RKO (cell line): ENCODE data around the gene IRF2BP2.

Experiments
- DNase-seq: peaks from one replicate; pipeline ENCODE4 v3.0.0-alpha.2; 2016; ENCODE audit warnings: low spot score

IRF2BP2 gene

DNA sequence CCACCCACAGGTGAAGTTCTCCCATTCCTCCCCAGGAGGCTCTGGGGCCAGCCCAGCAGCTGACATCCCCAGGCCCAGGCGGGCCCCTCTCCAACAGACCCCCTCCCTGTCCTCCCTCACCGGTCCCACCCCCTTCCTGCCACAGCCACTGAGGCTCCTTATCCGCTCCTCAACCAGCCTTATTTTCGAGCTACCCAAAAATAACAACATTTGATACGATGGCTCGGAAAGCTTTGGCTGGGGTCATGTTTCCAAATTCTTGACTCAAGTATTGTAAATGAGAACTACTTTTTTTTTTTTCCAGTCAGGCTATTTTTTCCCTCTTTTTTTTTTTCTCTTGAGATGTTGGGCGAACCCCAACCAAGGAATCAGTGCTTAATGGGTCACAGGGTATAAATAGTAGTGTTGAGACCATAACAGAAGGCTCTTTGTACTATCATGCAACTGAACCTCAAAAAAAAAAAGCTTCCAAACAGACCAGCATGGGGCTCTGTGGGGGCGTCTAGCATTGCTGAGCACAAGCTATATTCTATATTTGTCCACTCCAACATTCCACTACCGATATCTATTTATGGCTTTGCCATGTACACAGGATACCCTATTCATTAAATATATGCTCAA lies 27.2 kb downstream of the IRF2BP2 start:
- no peak for DNase-seq

- no peak for DNase-seq
Observed at GRCh38 chr1:234582186-234582585, 27.8 kb downstream of the IRF2BP2 start.

DNA sequence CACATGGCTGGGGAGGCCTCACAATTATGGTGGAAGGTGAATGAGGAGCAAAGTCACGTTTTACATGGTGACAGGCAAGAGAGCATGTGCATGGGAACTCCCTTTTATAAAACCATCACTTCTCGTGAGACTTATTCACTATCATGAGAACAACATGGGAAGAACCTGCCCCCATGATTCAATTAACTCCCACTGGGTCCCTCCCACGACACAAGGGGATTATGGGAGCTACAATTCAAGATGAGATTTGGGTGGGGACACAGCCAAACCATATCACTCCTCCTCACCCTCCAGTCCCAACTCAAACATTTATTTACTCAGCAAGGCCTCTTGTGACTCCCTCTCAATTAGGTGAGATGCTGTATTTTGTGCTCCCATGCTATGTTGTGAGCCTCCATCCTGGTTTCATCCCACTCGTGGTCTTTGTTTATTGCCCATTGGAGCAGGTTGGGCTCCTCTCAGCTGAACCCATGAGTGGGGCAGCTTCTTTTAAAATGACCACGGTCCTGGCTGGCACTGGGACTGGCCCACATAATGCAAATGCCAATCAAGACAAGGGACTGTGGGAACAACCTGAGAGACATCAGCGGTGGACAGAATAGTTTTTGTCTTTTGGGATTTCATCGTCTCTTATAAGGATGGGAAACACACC lies 28.8 kb downstream of the IRF2BP2 start:
- DNase-seq: no peak

- DNase-seq: peak; percentile 57
Observed at GRCh38 chr1:234579967-234580366, 30.0 kb downstream of the IRF2BP2 start.

DNA sequence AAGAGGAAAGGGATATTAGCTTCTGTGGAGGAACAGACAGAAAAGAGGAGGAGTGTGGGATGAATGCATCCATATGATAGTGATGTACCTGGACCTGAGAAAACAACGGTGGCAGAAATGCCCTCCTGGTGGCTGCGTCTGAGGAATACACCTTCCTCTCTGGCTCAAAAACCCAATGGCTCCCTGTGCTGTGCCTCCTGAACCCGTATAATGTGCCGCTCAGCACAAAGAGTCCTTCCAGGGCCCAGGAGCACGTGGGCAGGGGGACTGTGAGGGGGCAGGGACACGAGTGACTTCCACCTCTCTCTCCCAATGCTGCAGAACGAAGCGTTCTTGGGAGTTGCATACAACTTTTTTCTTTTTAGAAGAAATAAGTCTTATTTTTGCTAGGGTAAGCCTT lies 31.2 kb downstream of the IRF2BP2 start:
- DNase-seq: no peak

DNA sequence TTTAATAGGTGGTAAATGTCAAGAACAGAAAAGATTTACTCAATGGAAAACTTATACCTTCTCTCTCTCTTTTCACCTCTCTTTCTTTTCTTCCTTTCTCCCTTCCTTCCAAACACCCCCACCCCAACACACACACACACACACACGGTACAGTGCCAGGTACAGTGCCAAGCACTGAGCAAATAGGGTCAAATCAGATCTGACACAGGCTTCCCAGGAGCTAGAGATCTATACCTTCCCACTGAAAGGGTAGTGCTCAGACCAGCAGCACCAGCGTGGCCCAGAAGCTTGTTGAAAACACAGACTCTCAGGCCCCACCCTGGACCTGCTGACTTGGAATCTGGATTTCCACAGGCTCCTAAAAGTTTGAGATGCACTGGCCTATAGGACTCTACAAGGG lies 31.9 kb downstream of the IRF2BP2 start:
- DNase-seq: no peak

- no peak for DNase-seq
Observed at GRCh38 chr1:234573711-234574299, 36.2 kb downstream of the IRF2BP2 start.

- DNase-seq: no peak
Observed at GRCh38 chr1:234572966-234573365, 37.0 kb downstream of the IRF2BP2 start.

GRCh38 chr1:234571702-234572101 lies 38.3 kb downstream of the IRF2BP2 start:
- no peak for DNase-seq

- DNase-seq: no peak
Observed at GRCh38 chr1:234570329-234571120, 39.5 kb downstream of the IRF2BP2 start.

DNA sequence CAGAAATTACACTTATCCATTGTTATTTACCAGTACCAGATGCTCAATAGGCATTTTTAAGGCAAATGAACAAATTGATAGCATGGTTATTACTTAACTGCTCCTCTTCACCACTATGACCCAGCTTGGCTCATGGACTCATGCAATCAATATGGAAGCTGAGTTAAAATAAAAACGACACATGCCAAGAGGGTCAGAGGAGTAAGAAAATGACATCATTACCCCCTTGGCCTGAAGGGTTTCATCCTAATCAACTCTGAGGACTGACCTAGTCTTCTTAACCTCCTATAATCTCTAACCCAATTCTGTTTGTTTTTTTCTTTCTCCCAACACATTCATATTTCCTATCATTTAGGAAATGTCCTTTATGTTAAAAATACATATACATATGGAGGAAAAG lies 41.6 kb downstream of the IRF2BP2 start:
- DNase-seq: no peak

DNA sequence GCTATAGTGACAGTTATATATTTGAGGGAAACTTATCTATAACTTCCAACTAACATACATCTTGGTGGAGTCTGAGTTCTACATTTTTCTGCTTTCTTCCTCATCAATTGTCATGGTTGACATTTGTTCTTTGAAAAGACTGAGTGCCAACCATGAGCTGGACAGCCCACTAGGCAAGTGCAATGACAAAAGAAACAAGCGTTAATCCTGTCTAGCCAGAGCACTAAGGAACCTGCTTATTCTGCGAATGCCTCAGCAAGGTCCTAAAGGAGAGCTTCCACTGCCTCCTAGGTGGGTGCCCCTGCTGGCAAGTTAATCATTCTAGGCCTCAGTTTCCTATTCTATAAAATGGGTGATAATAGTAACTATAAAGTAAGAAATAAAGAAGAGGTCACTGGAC lies 44.8 kb downstream of the IRF2BP2 start:
- no peak for DNase-seq

DNA sequence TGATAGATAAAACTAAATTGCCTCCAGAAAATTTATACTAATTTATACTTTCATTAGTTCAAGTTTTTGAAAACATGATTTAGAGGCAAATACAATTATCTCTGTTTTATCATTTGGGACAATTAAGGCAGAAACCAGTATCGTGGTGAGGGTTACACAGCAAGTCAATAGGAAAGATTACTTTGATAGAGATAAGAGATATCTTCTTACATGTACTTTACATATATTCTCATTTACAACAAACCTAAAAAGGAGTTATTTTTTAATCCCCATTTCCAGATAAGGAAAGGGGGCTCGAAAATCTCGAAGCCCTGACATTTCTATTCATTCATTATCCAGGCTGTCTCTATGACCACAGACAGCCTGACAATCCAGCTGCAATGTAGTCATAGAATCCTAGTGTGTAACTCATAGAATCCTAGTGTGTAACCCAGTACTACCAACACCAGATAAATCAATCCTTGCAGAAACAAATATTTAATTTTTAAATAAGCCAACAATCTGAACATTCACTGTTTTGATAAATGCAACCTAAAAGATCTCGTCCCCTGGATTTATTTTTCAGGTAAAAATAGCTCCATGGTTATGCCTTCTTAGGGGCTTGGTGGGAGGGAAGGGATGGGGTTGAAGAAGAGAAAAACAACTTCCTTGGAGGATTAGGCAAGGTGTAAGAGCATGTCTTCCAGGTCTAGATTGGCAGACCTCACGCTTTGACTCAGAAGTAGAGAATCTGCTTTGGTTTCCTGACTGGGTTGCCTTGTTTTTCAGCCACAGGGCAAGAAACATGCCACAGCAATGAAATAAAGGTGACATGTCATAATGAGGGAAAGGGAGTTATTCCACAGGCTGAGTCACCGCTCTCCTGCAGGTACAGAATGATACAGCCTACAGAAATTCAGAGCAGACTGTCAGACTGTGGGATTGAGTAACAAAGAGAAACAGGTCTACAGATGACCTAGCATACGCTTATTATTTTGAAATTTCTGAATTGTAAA lies 45.6 kb downstream of the IRF2BP2 start:
- DNase-seq: peak; percentile 51

GRCh38 chr1:234562334-234562733 lies 47.6 kb downstream of the IRF2BP2 start:
- DNase-seq: no peak

GRCh38 chr1:234561319-234561718 lies 48.7 kb downstream of the IRF2BP2 start:
- DNase-seq: no peak

GRCh38 chr1:234559902-234560676 lies 49.9 kb downstream of the IRF2BP2 start:
- no peak for DNase-seq

DNA sequence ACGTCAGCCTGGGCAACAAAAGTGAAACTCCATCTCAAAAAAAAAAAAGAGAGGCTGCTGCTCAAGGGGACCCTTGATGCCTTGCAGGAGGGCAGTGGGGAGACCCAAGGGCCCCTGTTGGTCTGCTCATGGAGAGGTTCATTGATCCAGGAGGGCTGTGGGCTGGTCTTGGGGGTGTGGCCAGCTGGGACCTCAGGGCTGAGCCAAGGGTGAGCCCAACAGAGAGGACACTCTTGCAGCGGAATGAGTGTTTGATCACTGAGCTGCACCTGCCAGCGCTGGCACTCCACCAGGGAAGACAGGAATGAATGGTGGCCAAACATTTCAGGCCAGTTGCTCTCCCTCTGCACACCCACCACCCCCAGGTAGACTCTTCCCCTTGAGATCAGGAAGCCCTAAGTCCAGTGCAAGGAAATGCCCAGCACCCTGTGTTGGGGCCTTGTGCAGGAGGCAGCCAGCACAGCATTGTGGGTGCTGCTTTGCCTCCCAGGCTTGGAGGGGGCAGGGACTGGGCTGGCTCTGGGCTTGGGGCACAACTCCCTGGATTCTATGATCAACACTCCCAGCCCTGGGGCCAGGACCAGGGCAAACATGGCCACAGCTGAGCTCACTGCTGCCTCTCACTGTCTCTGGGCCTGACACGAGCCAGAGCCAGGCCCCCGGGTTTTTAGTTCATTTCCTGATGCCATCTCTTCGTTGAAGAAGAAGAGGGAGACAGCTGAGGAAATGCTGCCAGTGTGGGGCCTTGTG lies 50.7 kb downstream of the IRF2BP2 start:
- DNase-seq: no peak

DNA sequence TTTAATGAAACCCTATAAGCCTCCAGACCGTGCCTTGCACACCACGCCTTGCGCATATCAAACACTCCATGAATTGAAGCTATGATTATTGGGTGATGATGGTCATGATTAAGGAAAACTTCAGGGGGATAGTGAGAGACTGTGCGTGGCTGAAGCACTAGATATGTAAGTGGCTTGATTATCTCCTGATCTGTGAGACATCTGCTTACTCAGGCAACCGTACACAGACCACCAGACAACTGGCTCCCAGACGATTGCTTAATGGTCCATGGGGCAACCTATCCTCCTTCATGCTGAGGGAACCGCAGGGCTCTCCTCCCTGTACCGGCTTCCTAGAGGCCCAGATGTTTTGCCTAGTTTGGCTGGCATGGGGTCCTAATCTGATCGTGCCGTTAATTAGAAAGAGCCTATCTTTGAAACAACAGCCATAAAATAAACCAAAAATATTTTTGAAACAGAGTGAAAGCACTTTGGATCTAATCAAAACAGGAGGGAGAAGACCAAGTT lies 51.6 kb downstream of the IRF2BP2 start:
- no peak for DNase-seq

GRCh38 chr1:234556245-234556943 lies 53.6 kb downstream of the IRF2BP2 start:
- no peak for DNase-seq
